ENCODE results near the gene RCVRN.

The RCVRN gene

GRCh38 chr17:9917131-9917530 is 12.1 kb upstream of the RCVRN start:
- DNase-seq (ENCODE audit: low read depth): no peak
- H3K4me3 ChIP-seq (replicated peaks; ENCODE audit: low read depth, low read length): no peak overlapping the region
- TF ChIP-seq CTCF (IDR thresholded peaks at IDR 0.05; ENCODE audit: low read length, missing control alignments): no peak

DNA sequence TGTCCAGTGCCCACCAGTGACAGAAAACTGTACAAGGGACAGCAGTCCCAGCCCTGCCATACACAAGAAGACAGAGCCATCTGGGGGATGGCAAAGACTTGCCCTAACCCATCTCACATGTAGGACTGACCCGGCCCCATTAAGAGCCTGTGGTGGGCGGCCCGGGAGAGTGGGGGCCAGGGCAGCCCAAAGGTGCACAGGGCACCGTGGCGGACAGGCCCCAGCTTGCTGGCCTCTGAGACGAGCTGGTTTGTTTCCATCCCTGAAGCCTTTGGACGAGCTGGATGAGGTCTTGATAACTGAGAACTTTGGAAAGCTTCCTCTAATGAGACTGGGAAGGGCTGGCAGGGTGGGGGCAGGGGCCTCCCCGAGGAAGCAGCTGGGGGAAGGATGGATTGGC is 11.0 kb upstream of the RCVRN start:
- TF ChIP-seq CTCF (IDR thresholded peaks at IDR 0.05; ENCODE audit: low read length, missing control alignments): no peak
- H3K4me3 ChIP-seq (replicated peaks; ENCODE audit: low read depth, low read length): no peak overlapping the region
- DNase-seq (ENCODE audit: low read depth): no peak

GRCh38 chr17:9913476-9913875 is 8.4 kb upstream of the RCVRN start:
- no peak for DNase-seq (ENCODE audit: low read depth)
- no peak overlapping the region for H3K4me3 ChIP-seq (replicated peaks; ENCODE audit: low read depth, low read length)
- no peak for TF ChIP-seq CTCF (IDR thresholded peaks at IDR 0.05; ENCODE audit: low read length, missing control alignments)

GRCh38 chr17:9912121-9913099 is 7.3 kb upstream of the RCVRN start:
- no peak for DNase-seq (ENCODE audit: low read depth)
- no peak for TF ChIP-seq CTCF (IDR thresholded peaks at IDR 0.05; ENCODE audit: low read length, missing control alignments)
- no peak overlapping the region for H3K4me3 ChIP-seq (replicated peaks; ENCODE audit: low read depth, low read length)

DNA sequence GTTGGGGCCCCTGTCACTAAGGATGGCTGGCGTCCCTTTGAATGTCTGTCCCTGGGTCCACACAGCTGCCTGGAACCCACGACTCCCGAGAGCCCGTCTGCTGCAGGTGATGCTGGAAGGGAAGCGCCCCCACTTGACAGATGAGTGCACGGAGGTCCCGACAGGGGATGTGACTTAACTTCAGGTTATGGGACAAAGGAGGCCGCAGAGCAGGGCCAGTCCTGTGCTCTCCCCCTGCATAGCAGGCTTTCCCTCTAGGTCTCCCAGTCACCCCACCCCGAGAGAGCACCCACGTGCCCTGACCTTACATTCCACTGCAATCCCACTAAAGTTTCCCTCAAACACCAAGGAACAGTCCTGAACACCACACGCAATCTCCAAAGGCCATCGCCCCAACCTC is 6.0 kb upstream of the RCVRN start:
- no peak overlapping the region for H3K4me3 ChIP-seq (replicated peaks; ENCODE audit: low read depth, low read length)
- no peak for DNase-seq (ENCODE audit: low read depth)
- TF ChIP-seq CTCF (IDR thresholded peaks at IDR 0.05; ENCODE audit: low read length, missing control alignments): no peak

DNA sequence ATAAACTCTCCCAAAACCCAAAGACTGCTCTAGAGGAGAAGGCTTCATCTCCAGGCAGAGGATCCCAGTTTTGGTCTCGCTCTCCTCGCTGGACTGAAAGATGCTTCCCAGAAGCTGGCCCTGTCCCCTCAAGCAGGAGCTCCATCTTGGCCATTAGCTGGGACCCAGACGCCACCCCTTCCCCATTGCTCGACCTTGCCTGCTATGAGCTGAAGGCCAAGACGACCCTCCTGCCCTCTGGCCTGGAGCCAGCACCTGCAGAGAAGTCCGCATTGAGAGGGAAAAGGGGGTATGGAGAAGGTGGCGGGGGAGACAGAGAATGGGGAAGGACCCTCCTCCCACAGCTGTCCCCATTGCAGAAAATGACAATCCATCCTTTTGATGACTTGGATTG is 3.6 kb upstream of the RCVRN start:
- no peak overlapping the region for H3K4me3 ChIP-seq (replicated peaks; ENCODE audit: low read depth, low read length)
- TF ChIP-seq CTCF (IDR thresholded peaks at IDR 0.05; ENCODE audit: low read length, missing control alignments): no peak
- DNase-seq (ENCODE audit: low read depth): no peak

Measured in fibroblast of pulmonary artery (primary cell).